ENCODE measurements around the gene CERS6. TPM values are rescaled to one million over a fixed set of nuclear protein-coding genes. Genes with fewer than 3 reads are reported as not detected.

CERS6 gene
- total RNA-seq, 1 donor from 2014 or later, result 10.9 TPM

- H3K27ac ChIP-seq, result no peak overlapping the region
- H3K27me3 ChIP-seq, result no peaks in the 10 kb centered on the region
- intact Hi-C loops (cut with DNase I), result no loop called here
- no peak for DNase-seq (ENCODE audit: low spot score in 2 of 2)
- H3K36me3 ChIP-seq, result no peaks in the 10 kb centered on the region
- H3K4me3 ChIP-seq, result no peak overlapping the region
- TF ChIP-seq CTCF (IDR thresholded peaks at IDR 0.05), result no peak
- H3K4me1 ChIP-seq, result peaks cover 0 to 8% of the 10 kb centered on the region in 2 donors
- no peaks in the 10 kb centered on the region for H3K9me3 ChIP-seq
These were observed 14.5 kb downstream of the CERS6 start for GRCh38 chr2:168470320-168471162.

- no peak overlapping the region for H3K4me3 ChIP-seq
- intact Hi-C loops (cut with DNase I), result no loop called here
- peaks cover 0 to 6% of the 10 kb centered on the region in 2 donors for H3K4me1 ChIP-seq
- DNase-seq (ENCODE audit: low spot score in 2 of 2), result no peak
- H3K9me3 ChIP-seq, result no peaks in the 10 kb centered on the region
- TF ChIP-seq CTCF (IDR thresholded peaks at IDR 0.05), result no peak
- no peaks in the 10 kb centered on the region for H3K36me3 ChIP-seq
- no peaks in the 10 kb centered on the region for H3K27me3 ChIP-seq
- H3K27ac ChIP-seq, result no peak overlapping the region
These were observed 15.0 kb downstream of the CERS6 start for GRCh38 chr2:168471163-168471475.

GRCh38 chr2:168475636-168476035 lies 19.6 kb downstream of the CERS6 start:
- no peak for TF ChIP-seq CTCF (IDR thresholded peaks at IDR 0.05)
- no peak for DNase-seq (ENCODE audit: low spot score in 2 of 2)
- Histone ChIP-seq H3K27me3 (no peaks in the 10 kb centered on the region), H3K27ac (no peak overlapping the region), H3K4me1 (no peaks in the 10 kb centered on the region), H3K9me3 (no peaks in the 10 kb centered on the region), H3K4me3 (no peak overlapping the region), H3K36me3 (no peaks in the 10 kb centered on the region)
- intact Hi-C loops (cut with DNase I), result no loop called here

- intact Hi-C loops (cut with DNase I), result no loop called here
These were observed 22.1 kb downstream of the CERS6 start for GRCh38 chr2:168478206-168478605.

GRCh38 chr2:168480356-168480755 lies 24.3 kb downstream of the CERS6 start:
- peaks cover 0 to under 1% of the 10 kb centered on the region in 2 donors for H3K9me3 ChIP-seq
- no peak overlapping the region for H3K4me3 ChIP-seq
- H3K27me3 ChIP-seq, result no peaks in the 10 kb centered on the region
- DNase-seq (ENCODE audit: low spot score in 2 of 2), result no peak
- H3K4me1 ChIP-seq, result no peaks in the 10 kb centered on the region
- no peak overlapping the region for H3K27ac ChIP-seq
- H3K36me3 ChIP-seq, result no peaks in the 10 kb centered on the region
- no peak for TF ChIP-seq CTCF (IDR thresholded peaks at IDR 0.05)
- intact Hi-C loops (cut with DNase I), result no loop called here

More at GRCh38 chr2:168478206-168478605, 22.1 kb downstream of the CERS6 start:
- no peak for TF ChIP-seq CTCF (IDR thresholded peaks at IDR 0.05)
- Histone ChIP-seq H3K27ac (no peak overlapping the region), H3K36me3 (no peaks in the 10 kb centered on the region), H3K9me3 (no peaks in the 10 kb centered on the region), H3K4me1 (no peaks in the 10 kb centered on the region), H3K27me3 (no peaks in the 10 kb centered on the region), H3K4me3 (no peak overlapping the region)
- no peak for DNase-seq (ENCODE audit: low spot score in 2 of 2)
